HEK293T (cell line): ENCODE data around the gene PAX8.

Source experiments
- BHLHE40 ChIP-seq: fragments of 450-650 bp; IDR thresholded peaks from 2 replicates; pipeline ENCODE4 v1.6.1; 2016; ENCODE audit warnings: mild to moderate bottlenecking, moderate library complexity, borderline replicate concordance
- CTBP1 ChIP-seq: fragments of 450-650 bp; IDR thresholded peaks from 2 replicates; pipeline ENCODE4 v1.6.1; 2016; ENCODE audit warnings: borderline replicate concordance
- ELF4 ChIP-seq: fragments of 450-650 bp; IDR thresholded peaks from 2 replicates; pipeline ENCODE4 v1.6.1; 2017; ENCODE audit warnings: antibody characterized with exemption
- FOXA1 ChIP-seq: fragments of 450-650 bp; IDR thresholded peaks from 2 replicates; pipeline ENCODE4 v1.6.1; 2016; ENCODE audit warnings: mild to moderate bottlenecking
- LEF1 ChIP-seq: fragments of 450-650 bp; IDR thresholded peaks from 2 replicates; pipeline ENCODE4 v1.6.1; 2017; ENCODE audit warnings: mild to moderate bottlenecking, borderline replicate concordance
- NFRKB ChIP-seq: fragments of 450-650 bp; IDR thresholded peaks from 2 replicates; pipeline ENCODE4 v1.6.1; 2016; ENCODE audit warnings: mild to moderate bottlenecking, moderate library complexity
- SUZ12 ChIP-seq: fragments of 450-650 bp; IDR thresholded peaks from 2 replicates; pipeline ENCODE4 v1.6.1; 2016; ENCODE audit warnings: mild to moderate bottlenecking
- TARDBP ChIP-seq: fragments of 450-650 bp; IDR thresholded peaks from 2 replicates; pipeline ENCODE4 v1.6.1; 2016

DNA sequence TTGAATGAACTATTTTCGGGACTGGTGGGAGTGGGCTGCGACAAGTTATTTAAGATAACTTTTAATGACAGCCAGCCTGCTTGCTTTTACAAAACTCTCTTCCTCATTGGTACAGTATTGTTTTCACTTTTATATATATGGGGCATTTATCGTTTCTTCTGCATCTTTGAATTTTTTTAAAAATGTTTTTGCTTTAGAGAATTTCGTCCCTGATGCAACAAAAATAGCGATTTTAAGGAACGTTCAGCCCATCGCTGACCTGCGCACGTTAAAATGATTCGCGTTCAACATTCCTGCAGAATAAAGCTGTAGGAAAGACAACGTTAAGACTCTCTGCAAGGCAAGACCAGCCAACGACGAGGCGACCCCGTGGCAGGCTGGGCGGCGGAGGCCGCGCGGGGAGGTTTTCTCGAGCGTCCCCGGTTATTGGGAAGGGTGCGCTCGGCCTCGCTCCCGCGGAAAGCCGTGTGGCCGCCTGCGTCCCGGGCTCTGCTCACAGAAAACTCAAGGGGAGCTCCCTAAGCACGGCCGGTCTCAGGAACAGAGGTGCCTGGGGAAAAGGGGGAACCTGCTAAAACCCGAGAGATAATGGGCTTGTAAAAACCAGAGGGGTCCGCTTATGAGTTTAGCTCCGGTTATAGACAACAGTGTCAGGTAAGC is 3.0 kb downstream of the PAX8 start:
- TF ChIP-seq TARDBP (no peak), SUZ12 (no peak), LEF1 (no peak), ELF4 (no peak), NFRKB (no peak), FOXA1 (no peak), BHLHE40 (no peak), CTBP1 (no peak)
